H1 (cell line): Measurements from ENCODE around the gene TSHZ2. TPM values are rescaled to one million over a fixed set of nuclear protein-coding genes. Genes with fewer than 3 reads are reported as not detected.

ENCODE experiments used
- GABPA ChIP-seq: IDR thresholded peaks from 2 replicates; pipeline ENCODE4 v1.6.1; 2011; ENCODE audit warnings: mild to moderate bottlenecking, low read length, moderate library complexity, borderline replicate concordance; ENCODE audit not compliant: insufficient read depth
- GTF2F1 ChIP-seq: IDR thresholded peaks from 2 replicates; pipeline ENCODE4 v1.6.1; 2012; ENCODE audit warnings: low read depth, low read length, improper control_type of control experiment, borderline replicate concordance
- JUND ChIP-seq: IDR thresholded peaks from 2 replicates; pipeline ENCODE4 v1.6.1; 2011; ENCODE audit warnings: mild to moderate bottlenecking, improper control_type of control experiment, low read length
- POLR2AphosphoS5 ChIP-seq: IDR thresholded peaks from 2 replicates; pipeline ENCODE4 v1.6.1; 2011; ENCODE audit warnings: low read depth, low read length
- RBBP5 ChIP-seq: IDR thresholded peaks from 2 replicates; pipeline ENCODE4 v1.7.1; 2012; ENCODE audit warnings: low read depth, mild to moderate bottlenecking, inconsistent platforms, low read length, moderate library complexity, borderline replicate concordance
- RFX5 ChIP-seq: IDR thresholded peaks from 2 replicates; pipeline ENCODE4 v1.6.1; 2011; ENCODE audit warnings: low read depth, low read length, improper control_type of control experiment, borderline replicate concordance
- SIX5 ChIP-seq: IDR thresholded peaks from 2 replicates; pipeline ENCODE4 v1.6.1; 2011; ENCODE audit warnings: mild to moderate bottlenecking, low read depth, low read length
- SRF ChIP-seq: IDR thresholded peaks from 2 replicates; pipeline ENCODE4 v1.6.1; 2011; ENCODE audit warnings: mild to moderate bottlenecking, low read depth, low read length, moderate library complexity
- polyA plus RNA-seq, 7 experiments: library from polyadenylated mRNA; depleted of rRNA in 3 of 7; stranded (reverse) in 5 of 7; unstranded in 2 of 7; fragments of >200 nt in 5 of 7; fragments of 200-250 nt in 2 of 7; gene quantifications; 1 replicate in 5 of 7; 2 replicates in 1 of 7; 4 replicates in 1 of 7; pipeline versions ENCODE4 v1.2.1 to v1.2.3, GENCODE V29; 2011 to 2013; ENCODE audit warnings: missing spikeins in 2 of 7, mixed read lengths in 2 of 7
- total RNA-seq: library from RNA; stranded (reverse); fragmentation: NEBNext Ultra II Directional; extraction: Animal tissue kit (Norgen Biotek cat#: 25700); gene quantifications from 2 replicates; pipeline ENCODE4 v1.2.1, GENCODE V29; 2021
- TF ChIP-seq, protein P1 (sequence below): fragments of 300-600 bp; sonication (generic); IDR thresholded peaks from 2 replicates; pipeline ENCODE4 v1.7.1; 2012; ENCODE audit warnings: low read length, moderate library complexity, mild to moderate bottlenecking, inconsistent platforms; ENCODE audit not compliant: insufficient replicate concordance
- TF ChIP-seq, protein P2 (sequence below): IDR thresholded peaks from 2 replicates; pipeline ENCODE4 v1.6.1; 2012; ENCODE audit warnings: low read length, inconsistent platforms

TSHZ2 gene
- total and polyA plus RNA-seq, 2 of the 8 experiments (the other 6 are each of a cell fraction or from before 2014, with no cell fraction given): 0.14 to 0.30 TPM

DNA sequence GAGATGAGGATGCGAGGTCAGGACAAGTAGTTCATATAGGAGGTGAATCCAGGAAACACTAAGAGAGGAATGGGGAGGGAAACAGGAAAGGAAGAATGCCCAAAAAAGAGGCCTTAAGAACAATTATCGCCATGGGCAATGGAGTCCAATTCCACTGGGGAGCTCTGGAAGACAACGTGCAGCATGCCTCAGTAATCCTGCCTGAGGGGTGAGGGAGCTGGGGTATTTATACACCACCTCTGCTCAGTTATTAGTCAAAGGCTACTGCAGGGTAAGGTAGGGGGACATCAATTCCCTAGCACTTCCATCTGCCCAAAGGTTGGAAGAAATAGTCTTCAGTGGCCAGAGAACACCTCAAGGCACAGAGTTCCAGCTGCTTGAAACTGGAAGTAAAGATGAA lies 525.1 kb downstream of the TSHZ2 start (continued):
- TF ChIP-seq, protein P1, sequence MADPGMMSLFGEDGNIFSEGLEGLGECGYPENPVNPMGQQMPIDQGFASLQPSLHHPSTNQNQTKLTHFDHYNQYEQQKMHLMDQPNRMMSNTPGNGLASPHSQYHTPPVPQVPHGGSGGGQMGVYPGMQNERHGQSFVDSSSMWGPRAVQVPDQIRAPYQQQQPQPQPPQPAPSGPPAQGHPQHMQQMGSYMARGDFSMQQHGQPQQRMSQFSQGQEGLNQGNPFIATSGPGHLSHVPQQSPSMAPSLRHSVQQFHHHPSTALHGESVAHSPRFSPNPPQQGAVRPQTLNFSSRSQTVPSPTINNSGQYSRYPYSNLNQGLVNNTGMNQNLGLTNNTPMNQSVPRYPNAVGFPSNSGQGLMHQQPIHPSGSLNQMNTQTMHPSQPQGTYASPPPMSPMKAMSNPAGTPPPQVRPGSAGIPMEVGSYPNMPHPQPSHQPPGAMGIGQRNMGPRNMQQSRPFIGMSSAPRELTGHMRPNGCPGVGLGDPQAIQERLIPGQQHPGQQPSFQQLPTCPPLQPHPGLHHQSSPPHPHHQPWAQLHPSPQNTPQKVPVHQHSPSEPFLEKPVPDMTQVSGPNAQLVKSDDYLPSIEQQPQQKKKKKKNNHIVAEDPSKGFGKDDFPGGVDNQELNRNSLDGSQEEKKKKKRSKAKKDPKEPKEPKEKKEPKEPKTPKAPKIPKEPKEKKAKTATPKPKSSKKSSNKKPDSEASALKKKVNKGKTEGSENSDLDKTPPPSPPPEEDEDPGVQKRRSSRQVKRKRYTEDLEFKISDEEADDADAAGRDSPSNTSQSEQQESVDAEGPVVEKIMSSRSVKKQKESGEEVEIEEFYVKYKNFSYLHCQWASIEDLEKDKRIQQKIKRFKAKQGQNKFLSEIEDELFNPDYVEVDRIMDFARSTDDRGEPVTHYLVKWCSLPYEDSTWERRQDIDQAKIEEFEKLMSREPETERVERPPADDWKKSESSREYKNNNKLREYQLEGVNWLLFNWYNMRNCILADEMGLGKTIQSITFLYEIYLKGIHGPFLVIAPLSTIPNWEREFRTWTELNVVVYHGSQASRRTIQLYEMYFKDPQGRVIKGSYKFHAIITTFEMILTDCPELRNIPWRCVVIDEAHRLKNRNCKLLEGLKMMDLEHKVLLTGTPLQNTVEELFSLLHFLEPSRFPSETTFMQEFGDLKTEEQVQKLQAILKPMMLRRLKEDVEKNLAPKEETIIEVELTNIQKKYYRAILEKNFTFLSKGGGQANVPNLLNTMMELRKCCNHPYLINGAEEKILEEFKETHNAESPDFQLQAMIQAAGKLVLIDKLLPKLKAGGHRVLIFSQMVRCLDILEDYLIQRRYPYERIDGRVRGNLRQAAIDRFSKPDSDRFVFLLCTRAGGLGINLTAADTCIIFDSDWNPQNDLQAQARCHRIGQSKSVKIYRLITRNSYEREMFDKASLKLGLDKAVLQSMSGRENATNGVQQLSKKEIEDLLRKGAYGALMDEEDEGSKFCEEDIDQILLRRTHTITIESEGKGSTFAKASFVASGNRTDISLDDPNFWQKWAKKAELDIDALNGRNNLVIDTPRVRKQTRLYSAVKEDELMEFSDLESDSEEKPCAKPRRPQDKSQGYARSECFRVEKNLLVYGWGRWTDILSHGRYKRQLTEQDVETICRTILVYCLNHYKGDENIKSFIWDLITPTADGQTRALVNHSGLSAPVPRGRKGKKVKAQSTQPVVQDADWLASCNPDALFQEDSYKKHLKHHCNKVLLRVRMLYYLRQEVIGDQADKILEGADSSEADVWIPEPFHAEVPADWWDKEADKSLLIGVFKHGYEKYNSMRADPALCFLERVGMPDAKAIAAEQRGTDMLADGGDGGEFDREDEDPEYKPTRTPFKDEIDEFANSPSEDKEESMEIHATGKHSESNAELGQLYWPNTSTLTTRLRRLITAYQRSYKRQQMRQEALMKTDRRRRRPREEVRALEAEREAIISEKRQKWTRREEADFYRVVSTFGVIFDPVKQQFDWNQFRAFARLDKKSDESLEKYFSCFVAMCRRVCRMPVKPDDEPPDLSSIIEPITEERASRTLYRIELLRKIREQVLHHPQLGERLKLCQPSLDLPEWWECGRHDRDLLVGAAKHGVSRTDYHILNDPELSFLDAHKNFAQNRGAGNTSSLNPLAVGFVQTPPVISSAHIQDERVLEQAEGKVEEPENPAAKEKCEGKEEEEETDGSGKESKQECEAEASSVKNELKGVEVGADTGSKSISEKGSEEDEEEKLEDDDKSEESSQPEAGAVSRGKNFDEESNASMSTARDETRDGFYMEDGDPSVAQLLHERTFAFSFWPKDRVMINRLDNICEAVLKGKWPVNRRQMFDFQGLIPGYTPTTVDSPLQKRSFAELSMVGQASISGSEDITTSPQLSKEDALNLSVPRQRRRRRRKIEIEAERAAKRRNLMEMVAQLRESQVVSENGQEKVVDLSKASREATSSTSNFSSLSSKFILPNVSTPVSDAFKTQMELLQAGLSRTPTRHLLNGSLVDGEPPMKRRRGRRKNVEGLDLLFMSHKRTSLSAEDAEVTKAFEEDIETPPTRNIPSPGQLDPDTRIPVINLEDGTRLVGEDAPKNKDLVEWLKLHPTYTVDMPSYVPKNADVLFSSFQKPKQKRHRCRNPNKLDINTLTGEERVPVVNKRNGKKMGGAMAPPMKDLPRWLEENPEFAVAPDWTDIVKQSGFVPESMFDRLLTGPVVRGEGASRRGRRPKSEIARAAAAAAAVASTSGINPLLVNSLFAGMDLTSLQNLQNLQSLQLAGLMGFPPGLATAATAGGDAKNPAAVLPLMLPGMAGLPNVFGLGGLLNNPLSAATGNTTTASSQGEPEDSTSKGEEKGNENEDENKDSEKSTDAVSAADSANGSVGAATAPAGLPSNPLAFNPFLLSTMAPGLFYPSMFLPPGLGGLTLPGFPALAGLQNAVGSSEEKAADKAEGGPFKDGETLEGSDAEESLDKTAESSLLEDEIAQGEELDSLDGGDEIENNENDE: no peak
- TF ChIP-seq JUND (no peak), SRF (no peak), POLR2AphosphoS5 (no peak), RBBP5 (no peak), GABPA (no peak), RFX5 (no peak), GTF2F1 (no peak), SIX5 (no peak)
- TF ChIP-seq, protein P2, sequence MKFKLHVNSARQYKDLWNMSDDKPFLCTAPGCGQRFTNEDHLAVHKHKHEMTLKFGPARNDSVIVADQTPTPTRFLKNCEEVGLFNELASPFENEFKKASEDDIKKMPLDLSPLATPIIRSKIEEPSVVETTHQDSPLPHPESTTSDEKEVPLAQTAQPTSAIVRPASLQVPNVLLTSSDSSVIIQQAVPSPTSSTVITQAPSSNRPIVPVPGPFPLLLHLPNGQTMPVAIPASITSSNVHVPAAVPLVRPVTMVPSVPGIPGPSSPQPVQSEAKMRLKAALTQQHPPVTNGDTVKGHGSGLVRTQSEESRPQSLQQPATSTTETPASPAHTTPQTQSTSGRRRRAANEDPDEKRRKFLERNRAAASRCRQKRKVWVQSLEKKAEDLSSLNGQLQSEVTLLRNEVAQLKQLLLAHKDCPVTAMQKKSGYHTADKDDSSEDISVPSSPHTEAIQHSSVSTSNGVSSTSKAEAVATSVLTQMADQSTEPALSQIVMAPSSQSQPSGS: no peak
